GM12891 (cell line): ENCODE data around the gene USP11.

Source experiments
- PAX5 ChIP-seq: IDR thresholded peaks from 2 replicates; pipeline ENCODE4 v1.6.1; 2011; ENCODE audit warnings: low read length, moderate library complexity, mild to moderate bottlenecking; ENCODE audit not compliant: insufficient read depth, severe bottlenecking
- POLR2A ChIP-seq: IDR thresholded peaks from 2 replicates; pipeline ENCODE4 v1.6.1; 2011; ENCODE audit warnings: low read depth, low read length, control low read depth
- POLR2AphosphoS5 ChIP-seq: IDR thresholded peaks from 2 replicates; pipeline ENCODE4 v1.6.1; 2011; ENCODE audit warnings: low read depth, low read length, control low read depth
- POU2F2 ChIP-seq: IDR thresholded peaks from 2 replicates; pipeline ENCODE4 v1.6.1; 2011; ENCODE audit warnings: low read depth, mild to moderate bottlenecking, control low read depth, low read length, moderate library complexity
- SPI1 ChIP-seq: IDR thresholded peaks from 2 replicates; pipeline ENCODE4 v1.6.1; 2011; ENCODE audit warnings: low read depth, low read length, control low read depth
- TAF1 ChIP-seq: IDR thresholded peaks from 2 replicates; pipeline ENCODE4 v1.6.1; 2011; ENCODE audit warnings: low read depth, low read length, control low read depth

GRCh38 chrX:47198026-47198686 lies 34.7 kb upstream of the USP11 start:
- TF ChIP-seq POLR2AphosphoS5 (no peak), POLR2A (no peak), SPI1 (no peak), PAX5 (no peak), POU2F2 (no peak), TAF1 (no peak)
